IMR-90 (cell line): ENCODE results near the gene KRTAP4-16. TPM values are rescaled to one million over a fixed set of nuclear protein-coding genes. Genes with fewer than 3 reads are reported as not detected.
A peak's percentile ranks its signal among the peaks of the same experiment; 100 is the strongest.

Experiments
- ATAC-seq: fragments of 200-7000 bp; cut with Tn5 transposase; 2 replicates; pipeline ENCODE4 v1.9.1; 2020; ENCODE audit warnings: low read depth, mild to moderate bottlenecking, moderate library complexity
- BruUV-seq: library from RNA; stranded (reverse); fragments of 400-500 nt; replicated peaks from 2 replicates; lab custom pipeline; 2021; lab: Mats Ljungman, UMichigan
- CTCF ChIA-PET: fragments of 300-600 bp; formaldehyde crosslinking; extraction: SDS; loops from one replicate; lab custom pipeline; 2021; ENCODE audit warnings: antibody characterized with exemption; lab: Yijun Ruan, JAX
- POLR2A ChIA-PET: fragments of 300-600 bp; sonication (Branson Sonifier 250); formaldehyde crosslinking; loops from one replicate; lab custom pipeline; 2022; ENCODE audit warnings: antibody characterized with exemption; ENCODE audit not compliant: unreplicated experiment; lab: Charles Lee
- DNase-seq: peaks from one replicate; pipeline ENCODE4 v3.0.0; 2013
- H2AFZ ChIP-seq: replicated peaks from 2 replicates; pipeline ENCODE3; 2013; ENCODE audit warnings: low read length, mild to moderate bottlenecking; ENCODE audit not compliant: poor library complexity
- H2AK5ac ChIP-seq: 2 replicates; pipeline ENCODE4 v1.6.1; 2013; ENCODE audit warnings: low read depth, low read length, inconsistent platforms
- H2AK9ac ChIP-seq: replicated peaks from 2 replicates; pipeline ENCODE3; 2013; ENCODE audit warnings: mild to moderate bottlenecking, low read depth, low read length, moderate library complexity; ENCODE audit not compliant: poor library complexity
- H2BK120ac ChIP-seq: 2 replicates; pipeline ENCODE4 v1.6.1; 2013; ENCODE audit warnings: low read depth, low read length, inconsistent platforms
- H2BK15ac ChIP-seq: 3 replicates; pipeline ENCODE4 v1.6.1; 2013; ENCODE audit warnings: low read depth, low read length, inconsistent platforms
- H2BK20ac ChIP-seq: 2 replicates; pipeline ENCODE4 v1.6.1; 2013; ENCODE audit warnings: low read depth, mild to moderate bottlenecking, inconsistent platforms, low read length, moderate library complexity
- H2BK5ac ChIP-seq: 2 replicates; pipeline ENCODE4 v1.6.1; 2013; ENCODE audit warnings: mild to moderate bottlenecking, low read depth, low read length, inconsistent platforms; ENCODE audit not compliant: poor library complexity, severe bottlenecking
- H3K14ac ChIP-seq: replicated peaks from 2 replicates; pipeline ENCODE4 v1.6.1; 2013; ENCODE audit warnings: low read depth, low read length, inconsistent platforms
- H3K18ac ChIP-seq: 2 replicates; pipeline ENCODE4 v1.6.1; 2013; ENCODE audit warnings: low read depth, low read length, control low read depth
- H3K23ac ChIP-seq: 2 replicates; pipeline ENCODE4 v1.6.1; 2013; ENCODE audit warnings: low read depth, low read length, inconsistent platforms
- H3K27ac ChIP-seq: 2 replicates; pipeline ENCODE4 v1.5.1; 2013; ENCODE audit warnings: mild to moderate bottlenecking, control low read depth, low read length; ENCODE audit not compliant: insufficient read depth
- H3K27me3 ChIP-seq: 2 replicates; pipeline ENCODE4 v1.6.1; 2013; ENCODE audit warnings: low read length; ENCODE audit not compliant: control insufficient read depth, insufficient read depth
- H3K36me3 ChIP-seq: 2 replicates; pipeline ENCODE4 v1.6.1; 2013; ENCODE audit warnings: low read length, mixed read lengths; ENCODE audit not compliant: control insufficient read depth, insufficient read depth
- H3K4ac ChIP-seq: 2 replicates; pipeline ENCODE4 v1.6.1; 2013; ENCODE audit warnings: low read depth, low read length, inconsistent platforms
- H3K4me1 ChIP-seq: 2 replicates; pipeline ENCODE4 v1.6.1; 2013; ENCODE audit warnings: low read length, mixed read lengths; ENCODE audit not compliant: control insufficient read depth, insufficient read depth
- H3K4me2 ChIP-seq: 2 replicates; pipeline ENCODE4 v1.6.1; 2013; ENCODE audit warnings: low read depth, mild to moderate bottlenecking, control low read depth, low read length, moderate library complexity
- H3K4me3 ChIP-seq: 2 replicates; pipeline ENCODE4 v1.5.1; 2013; ENCODE audit warnings: low read depth, mild to moderate bottlenecking, control low read depth, low read length, moderate library complexity; ENCODE audit not compliant: insufficient read depth
- H3K56ac ChIP-seq: 2 replicates; pipeline ENCODE4 v1.6.1; 2013; ENCODE audit warnings: low read length, inconsistent platforms; ENCODE audit not compliant: insufficient read depth; ENCODE audit errors: extremely low read depth
- H3K79me1 ChIP-seq, 2 experiments: 2 replicates each; pipeline ENCODE4 v1.6.1; 2013; ENCODE audit warnings: low read length in 2 of 2, inconsistent platforms in 1 of 2, low read depth in 1 of 2
- H3K9ac ChIP-seq: 2 replicates; pipeline ENCODE4 v1.6.1; 2013; ENCODE audit warnings: low read depth, low read length, control low read depth
- H3K9me1 ChIP-seq: 2 replicates; pipeline ENCODE4 v1.6.1; 2013; ENCODE audit warnings: low read length, inconsistent platforms; ENCODE audit not compliant: insufficient read depth
- H3K9me3 ChIP-seq: 2 replicates; pipeline ENCODE4 v1.6.1; 2013; ENCODE audit warnings: low read length; ENCODE audit not compliant: control insufficient read depth, insufficient read depth
- H4K20me1 ChIP-seq: 2 replicates; pipeline ENCODE4 v1.6.1; 2013; ENCODE audit warnings: low read length, inconsistent platforms; ENCODE audit not compliant: insufficient read depth
- H4K5ac ChIP-seq: 2 replicates; pipeline ENCODE4 v1.6.1; 2013; ENCODE audit warnings: mild to moderate bottlenecking, low read depth, low read length, control low read depth
- H4K8ac ChIP-seq, 2 experiments: 2 replicates each; pipeline ENCODE4 v1.6.1; 2013; ENCODE audit warnings: low read depth in 2 of 2, low read length in 2 of 2, control low read depth in 1 of 2, inconsistent platforms in 1 of 2
- H4K91ac ChIP-seq: 2 replicates; pipeline ENCODE4 v1.6.1; 2013; ENCODE audit warnings: low read depth, low read length, inconsistent platforms; ENCODE audit not compliant: insufficient read depth
- BHLHE40 ChIP-seq: fragments of 150-350 bp; IDR thresholded peaks from 2 replicates; pipeline ENCODE4 v1.6.1; 2016; ENCODE audit warnings: mild to moderate bottlenecking, low read depth, low read length
- CEBPB ChIP-seq: IDR thresholded peaks from 2 replicates; pipeline ENCODE4 v1.6.1; 2012; ENCODE audit warnings: low read depth, low read length, improper control_type of control experiment
- CHD1 ChIP-seq: IDR thresholded peaks from 2 replicates; pipeline ENCODE4 v1.6.1; 2012; ENCODE audit warnings: low read depth, low read length, improper control_type of control experiment
- FOS ChIP-seq: fragments of 150-350 bp; IDR thresholded peaks from 2 replicates; pipeline ENCODE4 v1.6.1; 2016; ENCODE audit warnings: low read depth, low read length
- MAFK ChIP-seq: IDR thresholded peaks from 2 replicates; pipeline ENCODE4 v1.6.1; 2012; ENCODE audit warnings: low read depth, low read length, improper control_type of control experiment
- MAZ ChIP-seq: IDR thresholded peaks from 2 replicates; pipeline ENCODE4 v1.6.1; 2012; ENCODE audit warnings: low read depth, mild to moderate bottlenecking, low read length, improper control_type of control experiment, moderate library complexity, borderline replicate concordance
- MXI1 ChIP-seq: IDR thresholded peaks from 2 replicates; pipeline ENCODE4 v1.6.1; 2012; ENCODE audit warnings: low read depth, mild to moderate bottlenecking, low read length, moderate library complexity, borderline replicate concordance
- NFE2L2 ChIP-seq: fragments of 150-350 bp; IDR thresholded peaks from 2 replicates; pipeline ENCODE4 v1.6.1; 2016; ENCODE audit warnings: low read depth, mild to moderate bottlenecking, low read length
- POLR2A ChIP-seq: IDR thresholded peaks from 2 replicates; pipeline ENCODE4 v1.6.1; 2012; ENCODE audit warnings: mild to moderate bottlenecking, low read depth, low read length
- RAD21 ChIP-seq: IDR thresholded peaks from 2 replicates; pipeline ENCODE4 v1.6.1; 2012; ENCODE audit warnings: low read length, improper control_type of control experiment
- RCOR1 ChIP-seq: IDR thresholded peaks from 2 replicates; pipeline ENCODE4 v1.6.1; 2012; ENCODE audit warnings: mild to moderate bottlenecking, low read length, improper control_type of control experiment; ENCODE audit not compliant: insufficient replicate concordance
- RFX5 ChIP-seq: IDR thresholded peaks from 2 replicates; pipeline ENCODE4 v1.8.0; 2012; ENCODE audit warnings: low read depth, mild to moderate bottlenecking, low read length, moderate library complexity
- SMC3 ChIP-seq: fragments of 150-350 bp; IDR thresholded peaks from 2 replicates; pipeline ENCODE4 v1.6.1; 2016; ENCODE audit warnings: low read depth, mild to moderate bottlenecking, antibody characterized with exemption, low read length, moderate library complexity
- WGBS, 2 experiments: methylation state at CpG; one replicate each; pipeline versions ENCODE4 v1.1.5 to v1.1.7; 2013; ENCODE audit warnings: missing lambda C conversion rate in 2 of 2; ENCODE audit not compliant: insufficient read length in 1 of 2; ENCODE audit errors: extremely low coverage in 2 of 2; 5-methylcytosine and 5-hydroxymethylcytosine counted together
- dilution Hi-C: fragments of 300-500 bp; cut with HindIII; formaldehyde crosslinking; loops from one replicate; pipeline ENCODE4 v1.14.3; 2018; ENCODE audit warnings: low sequenced_read_pairs; ENCODE audit not compliant: unreplicated experiment
- in situ Hi-C: fragments of 300-500 bp; cut with MboI; formaldehyde crosslinking; loops from 3 replicates; pipeline ENCODE4 v1.14.3; 2019; ENCODE audit warnings: low sequenced_read_pairs, inconsistent platforms, mixed read lengths
- intact Hi-C: fragments of 100-400 bp; cut with micrococcal nuclease; formaldehyde crosslinking; loops from 2 replicates; pipeline ENCODE4 v1.10.0; 2022
- polyA plus RNA-seq, 3 experiments: library from polyadenylated mRNA; depleted of rRNA; stranded (reverse); fragments of >200 nt; gene quantifications; 2 replicates each; pipeline ENCODE4 v1.2.3, GENCODE V29; 2012; ENCODE audit warnings: low replicate concordance in 1 of 3
- total RNA-seq: library from RNA; depleted of rRNA; stranded (reverse); fragments of >200 nt; gene quantifications from 2 replicates; pipeline ENCODE4 v1.2.3, GENCODE V29; 2012
- TF ChIP-seq, protein P1 (sequence below): fragments of 150-350 bp; IDR thresholded peaks from 2 replicates; pipeline ENCODE4 v1.6.1; 2016; ENCODE audit warnings: low read depth, mild to moderate bottlenecking, low read length, moderate library complexity, borderline replicate concordance
- TF ChIP-seq, protein P2 (sequence below): conservative IDR thresholded peaks from 2 replicates; pipeline ENCODE4 v1.5.1; 2012; ENCODE audit warnings: mild to moderate bottlenecking, low read depth, low read length, improper control_type of control experiment
- TF ChIP-seq, protein P3 (sequence below): fragments of 150-350 bp; IDR thresholded peaks from 2 replicates; pipeline ENCODE4 v1.6.1; 2017; ENCODE audit warnings: mild to moderate bottlenecking, antibody characterized with exemption, low read length, low read depth

KRTAP4-16 gene
- total and polyA plus RNA-seq, 2 of the 4 experiments (the other 2 are of a cell fraction) = not detected

DNA sequence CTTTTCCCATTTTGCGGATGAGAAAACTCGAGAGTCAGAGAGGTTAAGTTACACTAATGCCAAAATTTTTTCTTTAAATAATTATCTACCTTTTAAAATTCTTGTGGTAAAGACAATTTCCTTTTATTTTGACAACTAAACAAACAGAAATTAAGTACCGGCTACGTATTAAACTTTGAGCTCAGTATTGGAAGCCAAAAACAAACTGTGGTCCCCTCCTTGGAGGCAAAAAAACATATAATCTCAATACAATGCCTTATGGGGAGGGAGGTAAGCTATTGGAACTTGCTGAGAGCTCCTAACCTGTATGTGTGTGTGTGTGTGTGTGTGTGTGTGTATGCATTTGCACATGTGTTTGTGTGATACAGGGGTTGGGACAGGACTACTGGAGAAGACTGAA, 38.6 kb downstream of the KRTAP4-16 start:
- Histone ChIP-seq H3K27me3 (no peaks in the 10 kb centered on the region), H3K4ac (peak overlapping the region; percentile 94), H2BK120ac (peak overlapping the region; percentile 97), H3K27ac (no peak overlapping the region), H3K23ac (peak overlapping the region; percentile 79; the same call in 1 of the 2 replicates), H4K8ac (peak overlapping the region; percentile 86), H2BK15ac (peak overlapping the region; percentile 98; the same call in 2 of the 3 replicates), H3K18ac (peak overlapping the region; percentile 91; the same call in 1 of the 2 replicates), H2AK5ac (peak overlapping the region; percentile 98), H4K20me1 (no peaks in the 10 kb centered on the region), H3K9me1 (peaks cover 9% of the 10 kb centered on the region), H2AK9ac (no peak overlapping the region), H2BK5ac (peak overlapping the region; percentile 98), H2AFZ (no peak overlapping the region), H3K56ac (0 out of 2 replicates have a peak overlapping the region, but pooled peaks have one; percentile 46), H4K91ac (peak overlapping the region; percentile 98), H3K36me3 (no peaks in the 10 kb centered on the region), H3K79me1 (no peaks in the 10 kb centered on the region), H3K4me3 (no peak overlapping the region), H3K9me3 (no peaks in the 10 kb centered on the region), H3K4me1 (peaks cover 20% of the 10 kb centered on the region), H4K5ac (peak overlapping the region; percentile 73; the same call in 1 of the 2 replicates), H3K9ac (no peak overlapping the region), H3K14ac (peak overlapping the region; percentile 88), H2BK20ac (peak overlapping the region; percentile 98), H3K4me2 (no peak overlapping the region)
- TF ChIP-seq SMC3 (no peak), FOS (no peak), POLR2A (no peak), MAFK (no peak), CEBPB (no peak), MAZ (no peak), RFX5 (no peak), RAD21 (no peak), RCOR1 (no peak), CHD1 (no peak), NFE2L2 (no peak), BHLHE40 (no peak), MXI1 (no peak)
- TF ChIP-seq, protein P1, sequence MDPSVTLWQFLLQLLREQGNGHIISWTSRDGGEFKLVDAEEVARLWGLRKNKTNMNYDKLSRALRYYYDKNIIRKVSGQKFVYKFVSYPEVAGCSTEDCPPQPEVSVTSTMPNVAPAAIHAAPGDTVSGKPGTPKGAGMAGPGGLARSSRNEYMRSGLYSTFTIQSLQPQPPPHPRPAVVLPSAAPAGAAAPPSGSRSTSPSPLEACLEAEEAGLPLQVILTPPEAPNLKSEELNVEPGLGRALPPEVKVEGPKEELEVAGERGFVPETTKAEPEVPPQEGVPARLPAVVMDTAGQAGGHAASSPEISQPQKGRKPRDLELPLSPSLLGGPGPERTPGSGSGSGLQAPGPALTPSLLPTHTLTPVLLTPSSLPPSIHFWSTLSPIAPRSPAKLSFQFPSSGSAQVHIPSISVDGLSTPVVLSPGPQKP = no peak
- TF ChIP-seq, protein P2, sequence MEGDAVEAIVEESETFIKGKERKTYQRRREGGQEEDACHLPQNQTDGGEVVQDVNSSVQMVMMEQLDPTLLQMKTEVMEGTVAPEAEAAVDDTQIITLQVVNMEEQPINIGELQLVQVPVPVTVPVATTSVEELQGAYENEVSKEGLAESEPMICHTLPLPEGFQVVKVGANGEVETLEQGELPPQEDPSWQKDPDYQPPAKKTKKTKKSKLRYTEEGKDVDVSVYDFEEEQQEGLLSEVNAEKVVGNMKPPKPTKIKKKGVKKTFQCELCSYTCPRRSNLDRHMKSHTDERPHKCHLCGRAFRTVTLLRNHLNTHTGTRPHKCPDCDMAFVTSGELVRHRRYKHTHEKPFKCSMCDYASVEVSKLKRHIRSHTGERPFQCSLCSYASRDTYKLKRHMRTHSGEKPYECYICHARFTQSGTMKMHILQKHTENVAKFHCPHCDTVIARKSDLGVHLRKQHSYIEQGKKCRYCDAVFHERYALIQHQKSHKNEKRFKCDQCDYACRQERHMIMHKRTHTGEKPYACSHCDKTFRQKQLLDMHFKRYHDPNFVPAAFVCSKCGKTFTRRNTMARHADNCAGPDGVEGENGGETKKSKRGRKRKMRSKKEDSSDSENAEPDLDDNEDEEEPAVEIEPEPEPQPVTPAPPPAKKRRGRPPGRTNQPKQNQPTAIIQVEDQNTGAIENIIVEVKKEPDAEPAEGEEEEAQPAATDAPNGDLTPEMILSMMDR = no peak
- TF ChIP-seq, protein P3, sequence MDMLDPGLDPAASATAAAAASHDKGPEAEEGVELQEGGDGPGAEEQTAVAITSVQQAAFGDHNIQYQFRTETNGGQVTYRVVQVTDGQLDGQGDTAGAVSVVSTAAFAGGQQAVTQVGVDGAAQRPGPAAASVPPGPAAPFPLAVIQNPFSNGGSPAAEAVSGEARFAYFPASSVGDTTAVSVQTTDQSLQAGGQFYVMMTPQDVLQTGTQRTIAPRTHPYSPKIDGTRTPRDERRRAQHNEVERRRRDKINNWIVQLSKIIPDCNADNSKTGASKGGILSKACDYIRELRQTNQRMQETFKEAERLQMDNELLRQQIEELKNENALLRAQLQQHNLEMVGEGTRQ = no peak
- no CpG with 5 or more reads among the region's 4 CpGs for WGBS, 2 experiments
- intact Hi-C loops = loop anchor here (5.0 kb wide), 3 partner anchors 259 to 584 kb away; no protein-coding TSS in a partner anchor
- dilution Hi-C loops = no loop called here
- CTCF ChIA-PET = interaction anchor here (0.6 kb wide), 1 partner anchor 491 kb away, joined by 3 read pairs; no protein-coding TSS in a partner anchor
- in situ Hi-C loops = no loop called here
- ATAC-seq = no peak
- DNase-seq = no peak
- POLR2A ChIA-PET = no interaction called here
- BruUV-seq = no TSS peak
